HFFc6 (cell line): ENCODE results near the gene AS3MT. TPM values are rescaled to one million over a fixed set of nuclear protein-coding genes. Genes with fewer than 3 reads are reported as not detected.

Experiments
- DNase-seq: peaks from one replicate; pipeline ENCODE4 v3.0.0-alpha.2; 2018
- H3K27ac Mint-ChIP-seq: 2 replicates; pipeline ENCODE4 v1.8.0; 2020; ENCODE audit warnings: mild to moderate bottlenecking, mixed read lengths
- H3K27me3 Mint-ChIP-seq: 2 replicates; pipeline ENCODE4 v1.8.0; 2021; ENCODE audit warnings: mild to moderate bottlenecking, moderate library complexity, mixed read lengths; ENCODE audit not compliant: insufficient read depth
- H3K36me3 Mint-ChIP-seq: 2 replicates; pipeline ENCODE4 v1.8.0; 2021; ENCODE audit warnings: low read depth, mixed read lengths
- H3K4me1 Mint-ChIP-seq: 2 replicates; pipeline ENCODE4 v1.8.0; 2020; ENCODE audit warnings: low read depth, mixed read lengths
- H3K4me3 Mint-ChIP-seq: 2 replicates; pipeline ENCODE4 v1.8.0; 2020; ENCODE audit warnings: mild to moderate bottlenecking, moderate library complexity, mixed read lengths
- H3K9me3 Mint-ChIP-seq: 2 replicates; pipeline ENCODE4 v1.8.0; 2020; ENCODE audit warnings: mild to moderate bottlenecking, mixed read lengths
- CTCF ChIP-seq: fragments of 200-600 bp; sonication (generic); IDR thresholded peaks from 2 replicates; pipeline ENCODE4 v1.5.0; 2021; ENCODE audit warnings: antibody characterized with exemption, mild to moderate bottlenecking
- total RNA-seq, 6 experiments: library from RNA; stranded (reverse); fragmentation: NEBNext Ultra II Directional; extraction: Animal tissue kit (Norgen Biotek cat#: 25700); gene quantifications; 2 replicates in 1 of 6; 3 replicates in 5 of 6; pipeline ENCODE4 v1.2.3, GENCODE V29; 2021

The AS3MT gene
- total RNA-seq, 6 experiments from 2014 or later, result 2.4 to 3.9 (median 2.9) TPM

- Mint-ChIP-seq H3K27ac (peak within 1 kb of the TSS; percentile 88), H3K4me3 (peak within 1 kb of the TSS; percentile 94), H3K27me3 (no peaks in the 10 kb centered on the region; the same call in 1 of the 2 replicates), H3K4me1 (peaks cover 43% of the 10 kb centered on the region), H3K36me3 (peaks cover 5% of the 10 kb centered on the region; the same call in 1 of the 2 replicates), H3K9me3 (no peaks in the 10 kb centered on the region)
- peak; percentile 100 for DNase-seq
- peak; percentile 56; the same call in 1 of the 2 replicates for TF ChIP-seq CTCF
Measured at GRCh38 chr10:102917962-102918816, 48.9 kb downstream of the AS3MT start, which contains the start of gene CNNM2. TSS of gene CNNM2 (plus strand) at chr10:102918294. CDS start at chr10:102918481, 187 bp downstream.

DNA sequence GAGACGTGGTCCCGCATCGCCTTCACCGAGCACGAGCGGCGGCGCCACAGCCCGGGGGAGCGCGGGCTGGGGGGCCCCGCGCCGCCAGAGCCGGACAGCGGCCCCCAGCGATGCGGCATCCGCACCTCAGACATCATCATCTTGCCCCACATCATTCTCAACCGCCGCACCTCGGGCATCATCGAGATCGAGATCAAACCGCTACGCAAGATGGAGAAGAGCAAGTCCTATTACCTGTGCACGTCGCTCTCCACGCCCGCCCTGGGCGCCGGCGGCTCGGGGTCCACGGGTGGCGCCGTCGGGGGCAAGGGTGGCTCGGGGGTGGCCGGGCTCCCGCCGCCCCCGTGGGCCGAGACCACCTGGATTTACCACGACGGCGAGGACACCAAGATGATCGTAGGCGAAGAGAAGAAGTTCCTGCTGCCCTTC, 49.6 kb downstream of the AS3MT start:
- DNase-seq, result no peak
- TF ChIP-seq CTCF, result peak; percentile 25; the same call in 1 of the 2 replicates
- no peaks in the 10 kb centered on the region for H3K9me3 Mint-ChIP-seq
- peak overlapping the region; percentile 94 for H3K4me3 Mint-ChIP-seq
- H3K36me3 Mint-ChIP-seq, result peaks cover 5% of the 10 kb centered on the region; the same call in 1 of the 2 replicates
- no peaks in the 10 kb centered on the region; the same call in 1 of the 2 replicates for H3K27me3 Mint-ChIP-seq
- H3K4me1 Mint-ChIP-seq, result peaks cover 49% of the 10 kb centered on the region
- peak overlapping the region; percentile 88; the same call in 1 of the 2 replicates for H3K27ac Mint-ChIP-seq

- no peaks in the 10 kb centered on the region for H3K9me3 Mint-ChIP-seq
- H3K27ac Mint-ChIP-seq, result peak overlapping the region; percentile 28; the same call in 1 of the 2 replicates
- TF ChIP-seq CTCF, result no peak
- no peak for DNase-seq
- H3K4me3 Mint-ChIP-seq, result peak overlapping the region; percentile 94
- H3K4me1 Mint-ChIP-seq, result peaks cover 52% of the 10 kb centered on the region
- peaks cover 5% of the 10 kb centered on the region; the same call in 1 of the 2 replicates for H3K36me3 Mint-ChIP-seq
- no peaks in the 10 kb centered on the region; the same call in 1 of the 2 replicates for H3K27me3 Mint-ChIP-seq
Measured at GRCh38 chr10:102919246-102919959, 50.1 kb downstream of the AS3MT start.

- H3K27ac Mint-ChIP-seq, result peak overlapping the region; percentile 20; the same call in 1 of the 2 replicates
- H3K9me3 Mint-ChIP-seq, result no peaks in the 10 kb centered on the region
- TF ChIP-seq CTCF, result no peak
- H3K36me3 Mint-ChIP-seq, result peaks cover 5% of the 10 kb centered on the region; the same call in 1 of the 2 replicates
- DNase-seq, result no peak
- peaks cover 52% of the 10 kb centered on the region for H3K4me1 Mint-ChIP-seq
- peak overlapping the region; percentile 94 for H3K4me3 Mint-ChIP-seq
- H3K27me3 Mint-ChIP-seq, result no peaks in the 10 kb centered on the region; the same call in 1 of the 2 replicates
Measured at GRCh38 chr10:102919992-102920739, 50.9 kb downstream of the AS3MT start.

- no peak overlapping the region for H3K27ac Mint-ChIP-seq
- no peaks in the 10 kb centered on the region for H3K9me3 Mint-ChIP-seq
- peaks cover 46% of the 10 kb centered on the region for H3K4me1 Mint-ChIP-seq
- TF ChIP-seq CTCF, result no peak
- H3K27me3 Mint-ChIP-seq, result no peaks in the 10 kb centered on the region; the same call in 1 of the 2 replicates
- DNase-seq, result no peak
- peaks cover 13% of the 10 kb centered on the region for H3K36me3 Mint-ChIP-seq
- H3K4me3 Mint-ChIP-seq, result no peak overlapping the region
Measured at GRCh38 chr10:102923601-102924000, 54.3 kb downstream of the AS3MT start.
